Neuronal stem cell (in vitro differentiated cells): ENCODE data around the gene CRACR2A.

Experiments
- DNase-seq: peaks from one replicate; pipeline ENCODE4 v3.0.0-alpha.2; 2013; ENCODE audit warnings: low spot score
- H2AFZ ChIP-seq: one replicate; pipeline ENCODE4 v1.6.1; 2013; ENCODE audit warnings: mild to moderate bottlenecking, low read length, inconsistent platforms
- H2AK5ac ChIP-seq: 2 replicates; pipeline ENCODE4 v1.6.1; 2013; ENCODE audit warnings: low read depth, mild to moderate bottlenecking, inconsistent platforms, low read length, moderate library complexity, mixed read lengths
- H2BK120ac ChIP-seq: 2 replicates; pipeline ENCODE4 v1.6.1; 2013; ENCODE audit warnings: low read depth, mild to moderate bottlenecking, inconsistent platforms, low read length, moderate library complexity, mixed read lengths
- H2BK12ac ChIP-seq: one replicate; pipeline ENCODE4 v1.6.1; 2013; ENCODE audit warnings: low read length, inconsistent platforms
- H2BK15ac ChIP-seq: 2 replicates; pipeline ENCODE4 v1.6.1; 2013; ENCODE audit warnings: mild to moderate bottlenecking, low read length, inconsistent platforms, mixed read lengths
- H2BK5ac ChIP-seq: one replicate; pipeline ENCODE4 v1.6.1; 2013; ENCODE audit warnings: inconsistent platforms, mild to moderate bottlenecking, low read length, moderate library complexity
- H3K14ac ChIP-seq: one replicate; pipeline ENCODE4 v1.6.1; 2013; ENCODE audit warnings: low read length, inconsistent platforms
- H3K18ac ChIP-seq: 2 replicates; pipeline ENCODE4 v1.6.1; 2013; ENCODE audit warnings: low read length, inconsistent platforms
- H3K23ac ChIP-seq: 2 replicates; pipeline ENCODE4 v1.6.1; 2013; ENCODE audit warnings: low read depth, mild to moderate bottlenecking, mixed read lengths, low read length, inconsistent platforms; ENCODE audit not compliant: poor library complexity
- H3K27ac ChIP-seq: replicated peaks from 3 replicates; pipeline ENCODE4 v1.5.1; 2013; ENCODE audit warnings: low read length, inconsistent platforms
- H3K27me3 ChIP-seq, 3 experiments: 2 replicates each; pipeline ENCODE4 v1.6.1; 2013; ENCODE audit warnings: low read length in 3 of 3, mild to moderate bottlenecking in 2 of 3, inconsistent platforms in 1 of 3, low read depth in 1 of 3, mixed read lengths in 1 of 3, moderate library complexity in 1 of 3; ENCODE audit not compliant: control insufficient read depth in 3 of 3, insufficient read depth in 3 of 3
- H3K36me3 ChIP-seq, 2 donors: replicated peaks in 1 of 2; 2 replicates each; pipeline ENCODE4 v1.6.1; 2013; ENCODE audit warnings: low read length in 2 of 2; ENCODE audit not compliant: control insufficient read depth in 2 of 2, insufficient read depth in 2 of 2
- H3K4ac ChIP-seq: 2 replicates; pipeline ENCODE4 v1.6.1; 2013; ENCODE audit warnings: inconsistent platforms, mild to moderate bottlenecking, low read length, moderate library complexity
- H3K4me1 ChIP-seq, 2 donors: 1 replicate in 1 of 2; 2 replicates in 1 of 2; pipeline ENCODE4 v1.6.1; 2013; ENCODE audit warnings: low read length in 2 of 2, low read depth in 1 of 2; ENCODE audit not compliant: control insufficient read depth in 2 of 2, insufficient read depth in 1 of 2
- H3K4me2 ChIP-seq: one replicate; pipeline ENCODE4 v1.6.1; 2013; ENCODE audit warnings: mild to moderate bottlenecking, low read length, inconsistent platforms; ENCODE audit not compliant: insufficient read depth, poor library complexity, severe bottlenecking
- H3K4me3 ChIP-seq, 2 donors: 2 replicates each; pipeline ENCODE4 v1.5.1; 2013; ENCODE audit warnings: low read length in 2 of 2, mild to moderate bottlenecking in 2 of 2, inconsistent platforms in 1 of 2, moderate library complexity in 1 of 2
- H3K79me1 ChIP-seq: one replicate; pipeline ENCODE4 v1.6.1; 2013; ENCODE audit warnings: low read depth, mild to moderate bottlenecking, inconsistent platforms, low read length, moderate library complexity
- H3K9ac ChIP-seq: one replicate; pipeline ENCODE4 v1.6.1; 2013; ENCODE audit warnings: mild to moderate bottlenecking, low read depth, low read length, inconsistent platforms; ENCODE audit not compliant: poor library complexity
- H3K9me3 ChIP-seq, 2 donors: replicated peaks in 1 of 2; 2 replicates each; pipeline versions ENCODE3 to v1.6.1; 2013; ENCODE audit warnings: low read length in 2 of 2, mild to moderate bottlenecking in 2 of 2, inconsistent platforms in 1 of 2, low read depth in 1 of 2, mixed read lengths in 1 of 2, moderate library complexity in 1 of 2; ENCODE audit not compliant: control insufficient read depth in 2 of 2, insufficient read depth in 1 of 2
- H4K8ac ChIP-seq: one replicate; pipeline ENCODE4 v1.6.1; 2013; ENCODE audit warnings: low read depth, mild to moderate bottlenecking, inconsistent platforms, low read length, moderate library complexity
- H4K91ac ChIP-seq: one replicate; pipeline ENCODE4 v1.6.1; 2013; ENCODE audit warnings: low read length, low read depth, mild to moderate bottlenecking, inconsistent platforms; ENCODE audit not compliant: poor library complexity
- WGBS, 2 donors: extraction: QIAGEN DNeasy Blood & Tissue Kit; methylation state at CpG; one replicate each; pipeline ENCODE4 v1.1.7; 2013; ENCODE audit warnings: missing lambda C conversion rate in 2 of 2, mixed read lengths in 1 of 2; ENCODE audit not compliant: insufficient read length in 2 of 2, insufficient replicate concordance in 1 of 2; ENCODE audit errors: extremely low coverage in 2 of 2; 5-methylcytosine and 5-hydroxymethylcytosine counted together

The CRACR2A gene

GRCh38 chr12:3681595-3682061 is 71.3 kb downstream of the CRACR2A start:
- no peak overlapping the region for H2AFZ ChIP-seq
- H3K36me3 ChIP-seq = no peaks in the 10 kb centered on the region
- H3K79me1 ChIP-seq = no peaks in the 10 kb centered on the region
- no peaks in the 10 kb centered on the region for H3K27me3 ChIP-seq
- no peak overlapping the region for H3K4me2 ChIP-seq
- H3K9ac ChIP-seq = no peak overlapping the region
- H3K4me1 ChIP-seq = peaks cover 5 to 9% of the 10 kb centered on the region in 2 donors
- no peak overlapping the region for H3K4ac ChIP-seq
- no peak overlapping the region for H2BK5ac ChIP-seq
- H3K27ac ChIP-seq = no peak overlapping the region
- H4K8ac ChIP-seq = no peak overlapping the region
- H2BK15ac ChIP-seq = no peak overlapping the region
- H3K18ac ChIP-seq = no peak overlapping the region
- no peak overlapping the region for H3K14ac ChIP-seq
- H2BK120ac ChIP-seq = no peak overlapping the region
- no CpG with 5 or more reads among the region's 6 CpGs for WGBS, 2 donors
- H3K4me3 ChIP-seq = no peak overlapping the region
- H4K91ac ChIP-seq = no peak overlapping the region
- no peak overlapping the region for H3K23ac ChIP-seq
- DNase-seq = no peak
- no peak overlapping the region for H2AK5ac ChIP-seq
- no peak overlapping the region for H2BK12ac ChIP-seq
- H3K9me3 ChIP-seq = no peaks in the 10 kb centered on the region

GRCh38 chr12:3680919-3681594 is 71.9 kb downstream of the CRACR2A start:
- H3K27me3 ChIP-seq = no peaks in the 10 kb centered on the region
- H3K79me1 ChIP-seq = no peaks in the 10 kb centered on the region
- no peak overlapping the region for H3K4me2 ChIP-seq
- H3K27ac ChIP-seq = no peak overlapping the region
- no peak overlapping the region for H2BK5ac ChIP-seq
- no peak overlapping the region for H2BK15ac ChIP-seq
- H3K4me3 ChIP-seq = no peak overlapping the region
- H4K8ac ChIP-seq = no peak overlapping the region
- peaks cover 5 to 9% of the 10 kb centered on the region in 2 donors for H3K4me1 ChIP-seq
- H3K9ac ChIP-seq = no peak overlapping the region
- H2AFZ ChIP-seq = no peak overlapping the region
- H2BK120ac ChIP-seq = no peak overlapping the region
- no peak overlapping the region for H3K18ac ChIP-seq
- no peak overlapping the region for H4K91ac ChIP-seq
- no peaks in the 10 kb centered on the region for H3K36me3 ChIP-seq
- DNase-seq = no peak
- H3K14ac ChIP-seq = no peak overlapping the region
- H3K23ac ChIP-seq = no peak overlapping the region
- H2AK5ac ChIP-seq = no peak overlapping the region
- no peaks in the 10 kb centered on the region for H3K9me3 ChIP-seq
- WGBS, 2 donors = no CpG with 5 or more reads among the region's 8 CpGs
- H2BK12ac ChIP-seq = no peak overlapping the region
- no peak overlapping the region for H3K4ac ChIP-seq

- Histone ChIP-seq H3K79me1 (no peaks in the 10 kb centered on the region), H3K14ac (no peak overlapping the region), H3K4ac (no peak overlapping the region), H2BK120ac (no peak overlapping the region), H3K27ac (no peak overlapping the region), H3K4me1 (peaks cover 3 to 7% of the 10 kb centered on the region in 2 donors), H2AFZ (no peak overlapping the region), H3K9me3 (no peaks in the 10 kb centered on the region), H2BK15ac (no peak overlapping the region), H3K36me3 (no peaks in the 10 kb centered on the region), H3K23ac (no peak overlapping the region), H3K4me2 (no peak overlapping the region), H3K18ac (no peak overlapping the region), H4K8ac (no peak overlapping the region), H2AK5ac (no peak overlapping the region), H3K9ac (no peak overlapping the region), H3K4me3 (no peak overlapping the region), H2BK5ac (no peak overlapping the region), H4K91ac (no peak overlapping the region), H2BK12ac (no peak overlapping the region), H3K27me3 (no peaks in the 10 kb centered on the region)
- no peak for DNase-seq
- no CpG with 5 or more reads among the region's 3 CpGs for whole genome bisulfite sequencing, 2 donors
Measured at GRCh38 chr12:3679831-3680230, 73.1 kb downstream of the CRACR2A start.

- no peak overlapping the region for H3K4ac ChIP-seq
- H2AK5ac ChIP-seq = no peak overlapping the region
- no peak overlapping the region for H2BK15ac ChIP-seq
- no peaks in the 10 kb centered on the region for H3K9me3 ChIP-seq
- no peak overlapping the region for H2AFZ ChIP-seq
- no peak overlapping the region for H3K9ac ChIP-seq
- no peaks in the 10 kb centered on the region for H3K36me3 ChIP-seq
- H3K14ac ChIP-seq = no peak overlapping the region
- no peak overlapping the region for H4K91ac ChIP-seq
- no peak overlapping the region for H2BK12ac ChIP-seq
- no peak overlapping the region for H3K4me3 ChIP-seq
- H4K8ac ChIP-seq = no peak overlapping the region
- H3K23ac ChIP-seq = no peak overlapping the region
- no peak overlapping the region for H3K27ac ChIP-seq
- H3K4me1 ChIP-seq = peaks cover 0 to 6% of the 10 kb centered on the region in 2 donors
- H3K18ac ChIP-seq = no peak overlapping the region
- no peaks in the 10 kb centered on the region for H3K27me3 ChIP-seq
- H2BK5ac ChIP-seq = no peak overlapping the region
- DNase-seq = no peak
- no peak overlapping the region for H2BK120ac ChIP-seq
- no peaks in the 10 kb centered on the region for H3K79me1 ChIP-seq
- no peak overlapping the region for H3K4me2 ChIP-seq
- WGBS, 2 donors = no CpG with 5 or more reads among the region's 5 CpGs
Measured at GRCh38 chr12:3677609-3678008, 75.3 kb downstream of the CRACR2A start.
